GM18526 (cell line): ENCODE measurements around the gene NOP56.

Source experiments
- POLR2A ChIP-seq: IDR thresholded peaks from 3 replicates; pipeline ENCODE4 v1.6.1; 2011; ENCODE audit not compliant: insufficient read length; ENCODE audit errors: extremely low read depth

Gene NOP56

GRCh38 chr20:2691127-2691526 lies 38.7 kb downstream of the NOP56 start:
- no peak for TF ChIP-seq POLR2A

GRCh38 chr20:2691663-2692035 lies 39.2 kb downstream of the NOP56 start:
- TF ChIP-seq POLR2A, result no peak

GRCh38 chr20:2692036-2692885 lies 39.8 kb downstream of the NOP56 start, which contains the start of gene EBF4:
Gene EBF4 (plus strand): TSS chr20:2692780. CDS start chr20:2693646, 866 bp downstream.
- TF ChIP-seq POLR2A, result no peak

GRCh38 chr20:2692886-2693285 lies 40.5 kb downstream of the NOP56 start:
- no peak for TF ChIP-seq POLR2A

GRCh38 chr20:2693286-2694007 lies 41.0 kb downstream of the NOP56 start:
- no peak for TF ChIP-seq POLR2A

GRCh38 chr20:2694008-2694471 lies 41.6 kb downstream of the NOP56 start:
- TF ChIP-seq POLR2A, result no peak

- TF ChIP-seq POLR2A, result no peak
These were observed 42.1 kb downstream of the NOP56 start for GRCh38 chr20:2694519-2694918.

- TF ChIP-seq POLR2A, result no peak
These were observed 43.0 kb downstream of the NOP56 start for GRCh38 chr20:2695206-2695983.

- TF ChIP-seq POLR2A, result no peak
These were observed 44.2 kb downstream of the NOP56 start for GRCh38 chr20:2696646-2697045.

GRCh38 chr20:2697768-2698167 lies 45.3 kb downstream of the NOP56 start:
- TF ChIP-seq POLR2A, result no peak

- no peak for TF ChIP-seq POLR2A
These were observed 45.9 kb downstream of the NOP56 start for GRCh38 chr20:2698186-2698817.

- no peak for TF ChIP-seq POLR2A
These were observed 46.5 kb downstream of the NOP56 start for GRCh38 chr20:2698912-2699311.

- no peak for TF ChIP-seq POLR2A
These were observed 47.5 kb downstream of the NOP56 start for GRCh38 chr20:2699775-2700413.

- no peak for TF ChIP-seq POLR2A
These were observed 48.6 kb downstream of the NOP56 start for GRCh38 chr20:2700913-2701620.

- no peak for TF ChIP-seq POLR2A
These were observed 49.2 kb downstream of the NOP56 start for GRCh38 chr20:2701671-2702081.
